ENCODE data around the gene OR9G4.

The OR9G4 gene

GRCh38 chr11:56700914-56701485, 47.5 kb downstream of the OR9G4 start:
- no peak for TF ChIP-seq CTCF (conservative IDR thresholded peaks at IDR 0.05)

GRCh38 chr11:56700242-56700913, 48.1 kb downstream of the OR9G4 start:
- H3K27ac ChIP-seq = no peak overlapping the region
- TF ChIP-seq CTCF (conservative IDR thresholded peaks at IDR 0.05) = no peak

More at GRCh38 chr11:56700914-56701485, 47.5 kb downstream of the OR9G4 start:
- H3K27ac ChIP-seq = no peak overlapping the region

- H3K27ac ChIP-seq = no peak within 1 kb of the TSS
- TF ChIP-seq CTCF (conservative IDR thresholded peaks at IDR 0.05) = no peak
These were observed 49.7 kb downstream of the OR9G4 start, which contains the start of gene OR9G1 for GRCh38 chr11:56698795-56699194. Gene OR9G1, plus strand, starts transcription at chr11:56699095. Its CDS starts 1,293 bp downstream, at chr11:56700388.

- H3K27ac ChIP-seq = no peak overlapping the region
- TF ChIP-seq CTCF (conservative IDR thresholded peaks at IDR 0.05) = no peak
These were observed 55.1 kb downstream of the OR9G4 start for GRCh38 chr11:56693428-56693827.
